GM19043 (cell line): ENCODE measurements around the gene KCNN4.

Experiments
- ATAC-seq: cut with Tn5 transposase; IDR thresholded peaks from one replicate; pipeline ENCODE4 v1.9.1; 2021; ENCODE audit warnings: low read depth; ENCODE audit not compliant: unreplicated experiment

Gene KCNN4

GRCh38 chr19:43751466-43752220 lies 29.1 kb downstream of the KCNN4 start:
- ATAC-seq: no peak

GRCh38 chr19:43749898-43750297 lies 30.9 kb downstream of the KCNN4 start:
- ATAC-seq: no peak

- ATAC-seq: no peak
These were observed 31.6 kb downstream of the KCNN4 start for GRCh38 chr19:43749152-43749551.

- ATAC-seq: no peak
These were observed 32.1 kb downstream of the KCNN4 start for GRCh38 chr19:43748685-43749084.

GRCh38 chr19:43748205-43748594 lies 32.6 kb downstream of the KCNN4 start:
- no peak for ATAC-seq

GRCh38 chr19:43747557-43748204 lies 33.1 kb downstream of the KCNN4 start:
- no peak for ATAC-seq

GRCh38 chr19:43743059-43743458 lies 37.7 kb downstream of the KCNN4 start:
- ATAC-seq: no peak

- no peak for ATAC-seq
These were observed 39.5 kb downstream of the KCNN4 start for GRCh38 chr19:43741075-43741825.

- no peak for ATAC-seq
These were observed 41.1 kb downstream of the KCNN4 start for GRCh38 chr19:43739439-43740235.

- no peak for ATAC-seq
These were observed 42.0 kb downstream of the KCNN4 start for GRCh38 chr19:43738780-43739211.

GRCh38 chr19:43735957-43736356 lies 44.8 kb downstream of the KCNN4 start:
- no peak for ATAC-seq

GRCh38 chr19:43735013-43735412 lies 45.8 kb downstream of the KCNN4 start:
- ATAC-seq: no peak

GRCh38 chr19:43731846-43732245 lies 48.9 kb downstream of the KCNN4 start:
- ATAC-seq: no peak

GRCh38 chr19:43731346-43731745 lies 49.4 kb downstream of the KCNN4 start:
- no peak for ATAC-seq

- no peak for ATAC-seq
These were observed 50.9 kb downstream of the KCNN4 start for GRCh38 chr19:43729919-43730318.

- no peak for ATAC-seq
These were observed 53.2 kb downstream of the KCNN4 start for GRCh38 chr19:43727593-43727853.

- ATAC-seq: no peak
These were observed 53.8 kb downstream of the KCNN4 start for GRCh38 chr19:43726736-43727592.

GRCh38 chr19:43725468-43725867 lies 55.3 kb downstream of the KCNN4 start:
- no peak for ATAC-seq

GRCh38 chr19:43724896-43725295 lies 55.9 kb downstream of the KCNN4 start:
- no peak for ATAC-seq

- ATAC-seq: no peak
These were observed 57.2 kb downstream of the KCNN4 start for GRCh38 chr19:43723588-43723987.
